ENCODE measurements around the gene CTBP2.

- TF ChIP-seq MAX (CRISPR knock-in tag; IDR thresholded peaks at IDR 0.05) (no peak), FOXP1 (CRISPR knock-in tag; IDR thresholded peaks at IDR 0.05; ENCODE audit: borderline replicate concordance) (no peak), NR2C2 (CRISPR knock-in tag; IDR thresholded peaks at IDR 0.05) (no peak), CTCF (IDR thresholded peaks at IDR 0.05) (no peak), TP53 (CRISPR knock-in tag; IDR thresholded peaks at IDR 0.05) (no peak), PREB (CRISPR knock-in tag; IDR thresholded peaks at IDR 0.05; ENCODE audit: borderline replicate concordance) (no peak), CREB1 (CRISPR knock-in tag; IDR thresholded peaks at IDR 0.05) (no peak), RORB (CRISPR knock-in tag; IDR thresholded peaks at IDR 0.05) (no peak), USF1 (CRISPR knock-in tag; IDR thresholded peaks at IDR 0.05) (no peak), E2F1 (CRISPR knock-in tag; IDR thresholded peaks at IDR 0.05) (no peak), ZNF263 (CRISPR knock-in tag; IDR thresholded peaks at IDR 0.05; ENCODE audit: low read depth) (no peak), MLX (CRISPR knock-in tag; IDR thresholded peaks at IDR 0.05) (no peak), NFYB (CRISPR knock-in tag; conservative IDR thresholded peaks at IDR 0.05; ENCODE audit: low read depth) (no peak), TCF7 (CRISPR knock-in tag; IDR thresholded peaks at IDR 0.05; ENCODE audit: low read depth) (no peak)
Measured at GRCh38 chr10:125101581-125101980, 58.8 kb downstream of the CTBP2 start.

Measured in WTC11 (cell line).